ENCODE measurements around the gene PDK2. TPM values are rescaled to one million over a fixed set of nuclear protein-coding genes. Genes with fewer than 3 reads are reported as not detected.

PDK2 gene
- total RNA-seq, 1 experiment from 2014 or later = 20.4 TPM

DNA sequence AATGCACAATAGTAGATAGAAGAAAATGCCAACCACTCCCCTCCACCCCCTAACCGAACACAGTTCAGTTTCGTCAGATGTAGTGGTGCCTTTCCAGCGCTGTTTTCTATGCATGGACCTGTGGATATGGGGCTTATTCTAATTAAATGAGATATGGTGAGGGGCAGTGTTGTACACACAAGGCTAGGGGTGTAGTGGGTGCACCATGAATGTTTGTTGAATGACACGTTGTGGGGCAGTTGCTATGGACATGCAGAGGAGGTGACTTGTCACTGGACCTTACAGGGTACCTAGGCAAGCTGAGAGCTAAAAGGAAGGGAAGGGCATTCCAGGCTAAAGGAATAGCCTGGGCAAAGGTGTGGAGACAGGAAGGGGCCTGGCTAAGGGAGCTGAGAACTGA, 3.4 kb downstream of the PDK2 start:
- no TSS peak for BruUV-seq (replicated peaks)
- CTCF ChIA-PET = no interaction called here
- H3K27me3 ChIP-seq (replicated peaks; ENCODE audit: insufficient read depth, low read depth, low read length, poor library complexity) = no peaks in the 10 kb centered on the region
- H3K9me3 ChIP-seq (ENCODE audit: low read depth, low read length, poor library complexity, severe bottlenecking) = no peaks in the 10 kb centered on the region
- H3K36me3 ChIP-seq (ENCODE audit: insufficient read depth, low read length, poor library complexity, severe bottlenecking) = no peaks in the 10 kb centered on the region
- H3K4me3 ChIP-seq (ENCODE audit: low read depth, low read length, poor library complexity, severe bottlenecking) = no peak overlapping the region
- no peak overlapping the region for H3K27ac ChIP-seq (ENCODE audit: low read depth, low read length, poor library complexity, severe bottlenecking)
- intact Hi-C loops (cut with micrococcal nuclease; ENCODE audit: unreplicated experiment) = no loop called here
- POLR2A ChIA-PET (ENCODE audit: low non-redundant PET) = no interaction called here
- TF ChIP-seq, protein P1, sequence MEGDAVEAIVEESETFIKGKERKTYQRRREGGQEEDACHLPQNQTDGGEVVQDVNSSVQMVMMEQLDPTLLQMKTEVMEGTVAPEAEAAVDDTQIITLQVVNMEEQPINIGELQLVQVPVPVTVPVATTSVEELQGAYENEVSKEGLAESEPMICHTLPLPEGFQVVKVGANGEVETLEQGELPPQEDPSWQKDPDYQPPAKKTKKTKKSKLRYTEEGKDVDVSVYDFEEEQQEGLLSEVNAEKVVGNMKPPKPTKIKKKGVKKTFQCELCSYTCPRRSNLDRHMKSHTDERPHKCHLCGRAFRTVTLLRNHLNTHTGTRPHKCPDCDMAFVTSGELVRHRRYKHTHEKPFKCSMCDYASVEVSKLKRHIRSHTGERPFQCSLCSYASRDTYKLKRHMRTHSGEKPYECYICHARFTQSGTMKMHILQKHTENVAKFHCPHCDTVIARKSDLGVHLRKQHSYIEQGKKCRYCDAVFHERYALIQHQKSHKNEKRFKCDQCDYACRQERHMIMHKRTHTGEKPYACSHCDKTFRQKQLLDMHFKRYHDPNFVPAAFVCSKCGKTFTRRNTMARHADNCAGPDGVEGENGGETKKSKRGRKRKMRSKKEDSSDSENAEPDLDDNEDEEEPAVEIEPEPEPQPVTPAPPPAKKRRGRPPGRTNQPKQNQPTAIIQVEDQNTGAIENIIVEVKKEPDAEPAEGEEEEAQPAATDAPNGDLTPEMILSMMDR (conservative IDR thresholded peaks at IDR 0.05; ENCODE audit: low read depth, low read length) = no peak
- no peak for TF ChIP-seq EZH2 (IDR thresholded peaks at IDR 0.05; ENCODE audit: borderline replicate concordance, low read depth, low read length, poor library complexity, severe bottlenecking)
- no peak for DNase-seq (ENCODE audit: low spot score)
- H3K4me1 ChIP-seq (ENCODE audit: insufficient read depth, low read length, poor library complexity, severe bottlenecking) = peaks cover 10% of the 10 kb centered on the region

DNA sequence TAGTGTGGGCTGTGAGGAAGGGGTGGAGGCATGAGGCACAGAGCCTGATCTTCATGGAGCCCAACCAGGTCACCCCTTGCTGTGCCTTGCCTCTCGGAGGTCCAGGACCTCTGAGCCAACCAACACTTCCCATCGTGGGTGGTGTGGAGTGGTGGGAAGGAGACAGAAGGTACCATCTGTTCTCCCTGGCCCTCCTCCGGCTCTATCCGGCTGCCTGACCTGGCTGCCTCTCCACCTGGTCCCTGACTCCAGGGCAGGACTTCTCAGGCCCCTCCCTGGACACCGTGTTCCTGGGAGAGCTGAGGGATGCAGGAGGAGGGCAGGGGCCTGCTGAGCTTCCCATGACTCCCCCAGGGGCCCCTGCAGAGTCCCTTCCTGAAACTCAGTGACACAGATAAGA, 3.9 kb downstream of the PDK2 start:
- no peak overlapping the region for H3K27ac ChIP-seq (ENCODE audit: low read depth, low read length, poor library complexity, severe bottlenecking)
- DNase-seq (ENCODE audit: low spot score) = no peak
- intact Hi-C loops (cut with micrococcal nuclease; ENCODE audit: unreplicated experiment) = no loop called here
- no peaks in the 10 kb centered on the region for H3K27me3 ChIP-seq (replicated peaks; ENCODE audit: insufficient read depth, low read depth, low read length, poor library complexity)
- no peaks in the 10 kb centered on the region for H3K9me3 ChIP-seq (ENCODE audit: low read depth, low read length, poor library complexity, severe bottlenecking)
- ChIA-PET CTCF (no interaction called here), POLR2A (ENCODE audit: low non-redundant PET) (no interaction called here)
- no peaks in the 10 kb centered on the region for H3K36me3 ChIP-seq (ENCODE audit: insufficient read depth, low read length, poor library complexity, severe bottlenecking)
- TF ChIP-seq, protein P1 (conservative IDR thresholded peaks at IDR 0.05; ENCODE audit: low read depth, low read length) = no peak
- BruUV-seq (replicated peaks) = no TSS peak
- H3K4me3 ChIP-seq (ENCODE audit: low read depth, low read length, poor library complexity, severe bottlenecking) = no peak overlapping the region
- H3K4me1 ChIP-seq (ENCODE audit: insufficient read depth, low read length, poor library complexity, severe bottlenecking) = peaks cover 10% of the 10 kb centered on the region

DNA sequence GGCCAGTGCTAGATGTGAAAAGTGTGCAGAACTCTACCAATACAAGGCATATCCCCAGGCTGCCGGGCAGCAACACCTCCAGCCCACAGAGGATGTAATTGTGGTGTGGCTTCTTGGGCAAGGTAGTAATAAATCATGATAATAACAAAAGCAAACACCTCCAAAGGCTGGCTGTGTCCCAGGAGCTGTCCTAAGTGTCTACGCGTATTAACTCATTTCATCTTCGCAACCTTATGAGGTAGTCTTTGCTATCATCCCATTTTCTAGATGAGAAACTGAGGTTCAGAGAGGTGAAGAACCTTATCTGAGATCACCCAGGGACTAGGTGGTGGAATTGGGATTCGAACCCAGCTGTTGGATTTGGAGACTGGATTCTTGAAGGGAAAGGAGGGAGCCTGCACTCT, 5.3 kb downstream of the PDK2 start:
- Histone ChIP-seq H3K4me1 (ENCODE audit: insufficient read depth, low read length, poor library complexity, severe bottlenecking) (peaks cover 5% of the 10 kb centered on the region), H3K27me3 (replicated peaks; ENCODE audit: insufficient read depth, low read depth, low read length, poor library complexity) (no peaks in the 10 kb centered on the region), H3K27ac (ENCODE audit: low read depth, low read length, poor library complexity, severe bottlenecking) (no peak overlapping the region), H3K9me3 (ENCODE audit: low read depth, low read length, poor library complexity, severe bottlenecking) (no peaks in the 10 kb centered on the region), H3K4me3 (ENCODE audit: low read depth, low read length, poor library complexity, severe bottlenecking) (no peak overlapping the region), H3K36me3 (ENCODE audit: insufficient read depth, low read length, poor library complexity, severe bottlenecking) (no peaks in the 10 kb centered on the region)
- ChIA-PET POLR2A (ENCODE audit: low non-redundant PET) (no interaction called here), CTCF (no interaction called here)
- intact Hi-C loops (cut with micrococcal nuclease; ENCODE audit: unreplicated experiment) = no loop called here
- no peak for DNase-seq (ENCODE audit: low spot score)
- TF ChIP-seq EZH2 (IDR thresholded peaks at IDR 0.05; ENCODE audit: borderline replicate concordance, low read depth, low read length, poor library complexity, severe bottlenecking) = no peak
- TF ChIP-seq, protein P1 (conservative IDR thresholded peaks at IDR 0.05; ENCODE audit: low read depth, low read length) = no peak
- no TSS peak for BruUV-seq (replicated peaks)

Measured in A673 (cell line).